H1 (cell line): ENCODE results near the gene DBH. TPM values are rescaled to one million over a fixed set of nuclear protein-coding genes. Genes with fewer than 3 reads are reported as not detected.

ENCODE experiments used
- CTCF ChIA-PET: fragments of 300-600 bp; sonication (Branson Sonifier 250); formaldehyde crosslinking; loops from one replicate; lab custom pipeline; 2021; ENCODE audit not compliant: partially characterized antibody; lab: Charles Lee
- POLR2A ChIA-PET: fragments of 300-600 bp; sonication (Branson Sonifier 250); formaldehyde crosslinking; loops from one replicate; lab custom pipeline; 2021; ENCODE audit warnings: inconsistent platforms; ENCODE audit not compliant: partially characterized antibody; lab: Charles Lee
- DNase-seq, 2 experiments: peaks; one replicate each; pipeline versions ENCODE4 v3.0.0 to v3.0.0-alpha.2; 2010 to 2022; ENCODE audit warnings: low spot score in 2 of 2, low read depth in 1 of 2, mixed read lengths in 1 of 2
- FAIRE-seq: peaks from 2 replicates; lab custom pipeline; 2011; peaks lifted over from hg19 to GRCh38; lab: Jason Lieb, UNC
- H2AFZ ChIP-seq: 2 replicates; pipeline ENCODE4 v1.8.1; 2012; ENCODE audit warnings: low read length, inconsistent platforms
- H2AK5ac ChIP-seq: 2 replicates; pipeline ENCODE4 v1.6.1; 2013; ENCODE audit warnings: low read depth, low read length
- H2BK120ac ChIP-seq: replicated peaks from 2 replicates; pipeline ENCODE3; 2013; ENCODE audit warnings: low read depth, low read length, inconsistent platforms
- H2BK12ac ChIP-seq: 2 replicates; pipeline ENCODE4 v1.6.1; 2013; ENCODE audit warnings: low read depth, low read length
- H2BK15ac ChIP-seq: 2 replicates; pipeline ENCODE4 v1.6.1; 2013; ENCODE audit warnings: low read length
- H2BK20ac ChIP-seq: 2 replicates; pipeline ENCODE4 v1.6.1; 2013; ENCODE audit warnings: low read length
- H2BK5ac ChIP-seq: 2 replicates; pipeline ENCODE4 v1.6.1; 2013; ENCODE audit warnings: low read depth, low read length
- H3K14ac ChIP-seq: 2 replicates; pipeline ENCODE4 v1.6.1; 2013; ENCODE audit warnings: inconsistent platforms; ENCODE audit not compliant: insufficient read length
- H3K18ac ChIP-seq: 2 replicates; pipeline ENCODE4 v1.6.1; 2013; ENCODE audit warnings: low read length; ENCODE audit errors: extremely low read depth
- H3K23ac ChIP-seq: 2 replicates; pipeline ENCODE4 v1.6.1; 2013; ENCODE audit warnings: inconsistent platforms; ENCODE audit not compliant: insufficient read length
- H3K23me2 ChIP-seq: 2 replicates; pipeline ENCODE4 v1.6.1; 2013; ENCODE audit warnings: low read depth, low read length
- H3K27ac ChIP-seq: 2 replicates; pipeline ENCODE4 v1.6.1; 2011; ENCODE audit warnings: low read depth, low read length, inconsistent platforms
- H3K27me3 ChIP-seq, 4 experiments: replicated peaks in 1 of 4; 1 replicate in 1 of 4; 2 replicates in 3 of 4; pipeline versions ENCODE4 v1.6.1 to v1.8.1; 2011 to 2013; ENCODE audit warnings: low read length in 3 of 4, mild to moderate bottlenecking in 3 of 4, inconsistent platforms in 2 of 4, mixed read lengths in 2 of 4, moderate library complexity in 1 of 4; ENCODE audit not compliant: control insufficient read depth in 3 of 4, insufficient read depth in 3 of 4; ENCODE audit errors: extremely low read depth in 1 of 4
- H3K36me3 ChIP-seq, 4 experiments: 2 replicates each; pipeline versions ENCODE4 v1.6.1 to v1.8.1; 2011 to 2013; ENCODE audit warnings: mild to moderate bottlenecking in 4 of 4, low read length in 3 of 4, moderate library complexity in 2 of 4, control low read depth in 1 of 4, inconsistent platforms in 1 of 4; ENCODE audit not compliant: insufficient read depth in 4 of 4, control insufficient read depth in 2 of 4
- H3K4ac ChIP-seq: replicated peaks from 2 replicates; pipeline ENCODE3; 2013; ENCODE audit warnings: low read length, low read depth, mixed read lengths, inconsistent platforms; ENCODE audit not compliant: insufficient read length
- H3K4me1 ChIP-seq, 4 experiments: replicated peaks in 1 of 4; 1 replicate in 1 of 4; 2 replicates in 3 of 4; pipeline versions ENCODE4 v1.6.1 to v1.8.1; 2011 to 2013; ENCODE audit warnings: low read length in 3 of 4, inconsistent platforms in 2 of 4, mixed read lengths in 1 of 4; ENCODE audit not compliant: insufficient read depth in 4 of 4, control insufficient read depth in 3 of 4
- H3K4me2 ChIP-seq, 2 experiments: 2 replicates each; pipeline versions ENCODE4 v1.6.1 to v1.8.1; 2011 to 2013; ENCODE audit warnings: low read depth in 2 of 2, low read length in 2 of 2, control low read depth in 1 of 2, inconsistent platforms in 1 of 2, mild to moderate bottlenecking in 1 of 2; ENCODE audit not compliant: insufficient read depth in 1 of 2
- H3K4me3 ChIP-seq, 4 experiments: fragments of 200-600, 300-600 bp in 1 of 4; sonication (generic), shearing (Covaris generic), sonication (Bioruptor Twin) in 1 of 4; 2 replicates each; pipeline versions ENCODE4 v1.5.1 to v1.8.1; 2011 to 2016; ENCODE audit warnings: low read length in 4 of 4, low read depth in 3 of 4, control low read depth in 2 of 4, inconsistent platforms in 2 of 4, mild to moderate bottlenecking in 2 of 4, mixed read lengths in 1 of 4, moderate library complexity in 1 of 4; ENCODE audit not compliant: insufficient read depth in 2 of 4; ENCODE audit errors: extremely low read depth in 1 of 4
- H3K56ac ChIP-seq: replicated peaks from 2 replicates; pipeline ENCODE3; 2013; ENCODE audit warnings: low read depth, mild to moderate bottlenecking, mixed read lengths, low read length, inconsistent platforms; ENCODE audit not compliant: insufficient read length
- H3K79me1 ChIP-seq: 2 replicates; pipeline ENCODE4 v1.6.1; 2013; ENCODE audit warnings: low read depth, low read length, control low read depth
- H3K79me2 ChIP-seq, 2 experiments: 2 replicates each; pipeline versions ENCODE4 v1.6.1 to v1.8.1; 2012 to 2013; ENCODE audit warnings: low read length in 2 of 2, mild to moderate bottlenecking in 2 of 2, inconsistent platforms in 1 of 2; ENCODE audit not compliant: insufficient read depth in 2 of 2, control insufficient read depth in 1 of 2
- H3K9ac ChIP-seq, 4 experiments: replicated peaks in 1 of 4; 1 replicate in 1 of 4; 2 replicates in 3 of 4; pipeline versions ENCODE4 v1.6.1 to v1.8.1; 2011 to 2013; ENCODE audit warnings: low read depth in 3 of 4, low read length in 3 of 4, control low read depth in 2 of 4, mild to moderate bottlenecking in 2 of 4, moderate library complexity in 2 of 4, inconsistent platforms in 1 of 4; ENCODE audit errors: extremely low read depth in 1 of 4
- H3K9me3 ChIP-seq, 2 experiments: 2 replicates each; pipeline versions ENCODE4 v1.6.1 to v1.8.1; 2012 to 2013; ENCODE audit warnings: mild to moderate bottlenecking in 2 of 2, moderate library complexity in 2 of 2, control low read depth in 1 of 2, inconsistent platforms in 1 of 2, low read depth in 1 of 2, low read length in 1 of 2, mixed read lengths in 1 of 2; ENCODE audit not compliant: insufficient read depth in 2 of 2
- H4K20me1 ChIP-seq, 2 experiments: replicated peaks in 1 of 2; 2 replicates each; pipeline versions ENCODE3 to v1.8.1; 2011 to 2013; ENCODE audit warnings: inconsistent platforms in 2 of 2, low read length in 2 of 2, mild to moderate bottlenecking in 1 of 2; ENCODE audit not compliant: insufficient read depth in 2 of 2, control insufficient read depth in 1 of 2
- H4K5ac ChIP-seq: 2 replicates; pipeline ENCODE4 v1.6.1; 2013; ENCODE audit warnings: low read length, low read depth, mixed read lengths, inconsistent platforms; ENCODE audit not compliant: insufficient read length
- H4K8ac ChIP-seq: 2 replicates; pipeline ENCODE4 v1.8.0; 2013; ENCODE audit warnings: mild to moderate bottlenecking, moderate library complexity, low read length, inconsistent platforms; ENCODE audit not compliant: insufficient read depth; ENCODE audit errors: extremely low read depth
- H4K91ac ChIP-seq: replicated peaks from 2 replicates; pipeline ENCODE3; 2013; ENCODE audit warnings: low read length, mixed read lengths, inconsistent platforms; ENCODE audit not compliant: insufficient read length
- HDAC6 ChIP-seq: IDR thresholded peaks from one replicate; pipeline ENCODE4 v1.7.1; 2012; ENCODE audit warnings: low read depth, mild to moderate bottlenecking, inconsistent platforms, low read length, moderate library complexity
- POU5F1 ChIP-seq: IDR thresholded peaks from 2 replicates; pipeline ENCODE4 v1.6.1; 2011; ENCODE audit warnings: low read depth, mild to moderate bottlenecking, low read length, moderate library complexity
- SIX5 ChIP-seq: IDR thresholded peaks from 2 replicates; pipeline ENCODE4 v1.6.1; 2011; ENCODE audit warnings: mild to moderate bottlenecking, low read depth, low read length
- SP1 ChIP-seq: IDR thresholded peaks from 2 replicates; pipeline ENCODE4 v1.6.1; 2011; ENCODE audit warnings: low read depth, low read length
- WGBS, 2 experiments: shearing (Covaris generic) in 1 of 2; methylation state at CpG; one replicate each; pipeline versions ENCODE4 v1.1.6 to v1.1.7; 2013 to 2015; ENCODE audit warnings: low lambda C conversion rate in 2 of 2, mixed read lengths in 2 of 2, inconsistent platforms in 1 of 2, low coverage in 1 of 2, missing lambda C conversion rate in 1 of 2; ENCODE audit not compliant: insufficient replicate concordance in 2 of 2, insufficient coverage in 1 of 2, insufficient read length in 1 of 2; ENCODE audit errors: extremely low coverage in 1 of 2, missing lambda C conversion rate in 1 of 2; 5-methylcytosine and 5-hydroxymethylcytosine counted together
- polyA plus RNA-seq, 7 experiments: library from polyadenylated mRNA; depleted of rRNA in 3 of 7; stranded (reverse) in 5 of 7; unstranded in 2 of 7; fragments of >200 nt in 5 of 7; fragments of 200-250 nt in 2 of 7; gene quantifications; 1 replicate in 5 of 7; 2 replicates in 1 of 7; 4 replicates in 1 of 7; pipeline versions ENCODE4 v1.2.1 to v1.2.3, GENCODE V29; 2011 to 2013; ENCODE audit warnings: missing spikeins in 2 of 7, mixed read lengths in 2 of 7
- total RNA-seq: library from RNA; stranded (reverse); fragmentation: NEBNext Ultra II Directional; extraction: Animal tissue kit (Norgen Biotek cat#: 25700); gene quantifications from 2 replicates; pipeline ENCODE4 v1.2.1, GENCODE V29; 2021
- TF ChIP-seq, protein P1 (sequence below), 3 experiments: IDR thresholded peaks; 1 replicate in 2 of 3; 2 replicates in 1 of 3; pipeline versions ENCODE4 v1.5.1 to v1.6.1; 2011; ENCODE audit warnings: low read length in 3 of 3, mild to moderate bottlenecking in 3 of 3, inconsistent platforms in 2 of 3, low read depth in 1 of 3, moderate library complexity in 1 of 3; ENCODE audit not compliant: insufficient read depth in 1 of 3; ENCODE audit errors: control extremely low read depth in 1 of 3

The DBH gene
- total and polyA plus RNA-seq, 2 of the 8 experiments (the other 6 are each of a cell fraction or from before 2014, with no cell fraction given), result 0.18 TPM; not detected in 1

DNA sequence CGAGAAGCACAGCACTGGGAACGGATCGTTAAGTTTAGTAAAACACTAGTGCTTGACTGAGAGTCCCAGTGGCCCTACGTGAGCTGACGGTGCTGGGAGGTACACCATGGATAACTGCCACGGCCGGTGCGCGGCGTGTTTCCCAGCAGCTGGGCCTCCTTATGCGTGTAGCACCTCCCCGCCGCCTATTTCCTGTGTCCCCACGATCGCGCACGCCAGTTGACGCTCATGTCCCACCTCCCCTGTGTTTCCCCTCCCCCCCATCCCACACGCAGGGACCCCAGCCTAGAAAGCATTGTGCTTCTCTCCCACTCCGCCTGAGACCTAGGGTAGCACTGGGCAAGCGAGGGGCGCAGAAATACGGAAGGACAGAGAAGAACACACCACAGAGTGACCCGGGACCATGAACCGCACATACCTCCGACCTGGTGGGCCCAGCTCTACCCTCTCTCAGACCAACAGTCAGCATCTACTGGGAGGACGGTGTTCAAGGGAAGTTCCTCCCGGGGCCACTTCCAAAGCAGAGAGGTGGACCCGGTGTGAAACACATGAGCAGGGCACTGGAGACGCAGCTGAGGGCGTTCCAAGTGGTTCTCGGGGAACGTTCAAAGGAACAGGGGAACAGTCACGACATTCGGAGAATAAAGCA is 45.6 kb downstream of the DBH start:
- H3K56ac ChIP-seq, result no peak overlapping the region
- H2BK120ac ChIP-seq, result no peak overlapping the region
- no peak overlapping the region for H3K4me3 ChIP-seq
- H3K23me2 ChIP-seq, result no peaks in the 10 kb centered on the region
- H3K4ac ChIP-seq, result no peak overlapping the region
- no peak overlapping the region for H3K18ac ChIP-seq
- H4K5ac ChIP-seq, result no peak overlapping the region
- H3K79me1 ChIP-seq, result no peaks in the 10 kb centered on the region
- no peak for FAIRE-seq
- H3K4me1 ChIP-seq, result no peaks in the 10 kb centered on the region; a peak in 1 of 7 replicates
- no peak overlapping the region for H2BK12ac ChIP-seq
- no peaks in the 10 kb centered on the region for H4K20me1 ChIP-seq
- DNase-seq, result no peak
- H3K36me3 ChIP-seq, result no peaks in the 10 kb centered on the region
- H2AK5ac ChIP-seq, result no peak overlapping the region
- no peaks in the 10 kb centered on the region for H3K79me2 ChIP-seq
- no peak overlapping the region for H3K14ac ChIP-seq
- H2BK5ac ChIP-seq, result no peak overlapping the region; the same call in 1 of the 2 replicates
- H3K4me2 ChIP-seq, result no peak overlapping the region
- no peak overlapping the region for H2BK20ac ChIP-seq
- H2BK15ac ChIP-seq, result no peak overlapping the region
- H3K9ac ChIP-seq, result no peak overlapping the region
- no peak overlapping the region for H2AFZ ChIP-seq
- H3K27ac ChIP-seq, result no peak overlapping the region
- no peak overlapping the region for H4K91ac ChIP-seq
- POLR2A ChIA-PET, result no interaction called here
- no peaks in the 10 kb centered on the region for H3K27me3 ChIP-seq
- H3K23ac ChIP-seq, result no peak overlapping the region
- 91% methylated on average over 33 of the region's 35 CpGs; no CpG with 5 or more reads in 1 of the 2 experiments for WGBS, 2 experiments
- CTCF ChIA-PET, result interaction anchor here (0.7 kb wide), 1 partner anchor 35 kb away, joined by 3 read pairs; no protein-coding TSS in a partner anchor
- H3K9me3 ChIP-seq, result no peaks in the 10 kb centered on the region
- TF ChIP-seq SIX5 (no peak), POU5F1 (no peak), SP1 (no peak), HDAC6 (no peak)
- TF ChIP-seq, protein P1, sequence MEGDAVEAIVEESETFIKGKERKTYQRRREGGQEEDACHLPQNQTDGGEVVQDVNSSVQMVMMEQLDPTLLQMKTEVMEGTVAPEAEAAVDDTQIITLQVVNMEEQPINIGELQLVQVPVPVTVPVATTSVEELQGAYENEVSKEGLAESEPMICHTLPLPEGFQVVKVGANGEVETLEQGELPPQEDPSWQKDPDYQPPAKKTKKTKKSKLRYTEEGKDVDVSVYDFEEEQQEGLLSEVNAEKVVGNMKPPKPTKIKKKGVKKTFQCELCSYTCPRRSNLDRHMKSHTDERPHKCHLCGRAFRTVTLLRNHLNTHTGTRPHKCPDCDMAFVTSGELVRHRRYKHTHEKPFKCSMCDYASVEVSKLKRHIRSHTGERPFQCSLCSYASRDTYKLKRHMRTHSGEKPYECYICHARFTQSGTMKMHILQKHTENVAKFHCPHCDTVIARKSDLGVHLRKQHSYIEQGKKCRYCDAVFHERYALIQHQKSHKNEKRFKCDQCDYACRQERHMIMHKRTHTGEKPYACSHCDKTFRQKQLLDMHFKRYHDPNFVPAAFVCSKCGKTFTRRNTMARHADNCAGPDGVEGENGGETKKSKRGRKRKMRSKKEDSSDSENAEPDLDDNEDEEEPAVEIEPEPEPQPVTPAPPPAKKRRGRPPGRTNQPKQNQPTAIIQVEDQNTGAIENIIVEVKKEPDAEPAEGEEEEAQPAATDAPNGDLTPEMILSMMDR (IDR thresholded peaks at IDR 0.05; ENCODE audit: control extremely low read depth in 1 of 3, insufficient read depth in 1 of 3, low read depth in 1 of 3, low read length in 3 of 3), result no peak
- H4K8ac ChIP-seq, result no peak overlapping the region
